A549 treated with Mapracorat at 1 μM for 4 hours (cell line): Measurements from ENCODE around the gene TLR7. TPM values are rescaled to one million over a fixed set of nuclear protein-coding genes. Genes with fewer than 3 reads are reported as not detected.

Source experiments
- total RNA-seq: library from RNA; stranded (reverse); fragments of 200-300 nt; extraction: Qiagen RNA extraction; gene quantifications from 5 replicates; pipeline ENCODE4 v1.2.3, GENCODE V29; 2022

The TLR7 gene
- not detected in 5 replicates for total RNA-seq

GRCh38 chrX:12866451-12867377, at the start of gene TLR7:
TSS of gene TLR7 (plus strand) at chrX:12867072. CDS start at chrX:12867579, 507 bp downstream.

GRCh38 chrX:12906046-12906761, 39.3 kb downstream of the TLR7 start, which contains the start of gene TLR8:
TSS of gene TLR8 (plus strand) at chrX:12906620. CDS start at chrX:12906707, 87 bp downstream.

Other genes with a start within 250 kb of the TLR7 start
- 34.9 to 47.2 TPM (median 42.4 TPM) in 5 replicates for gene PRPS2, start 75.7 kb upstream of the TLR7 start, total RNA-seq
- not detected in 5 replicates for gene TLR8, start 39.5 kb downstream of the TLR7 start, total RNA-seq
- 5,201 to 8,835 TPM (median 5,806 TPM) in 5 replicates for gene TMSB4X, start 108.0 kb downstream of the TLR7 start, total RNA-seq
- 0.07 TPM in 1 of 5 replicates, not detected in the others for gene FAM9C, start 177.5 kb downstream of the TLR7 start, total RNA-seq